Loucy (cell line): ENCODE results near the gene GFRA1.

Source experiments
- H2AFZ ChIP-seq: fragments of 200-600 bp; sonication (generic); 2 replicates; pipeline ENCODE4 v1.6.0; 2016; ENCODE audit warnings: antibody characterized with exemption, mild to moderate bottlenecking, low read length, moderate library complexity
- H3F3A ChIP-seq: fragments of 200-600 bp; 2 replicates; pipeline ENCODE4 v1.6.0; 2016; ENCODE audit warnings: antibody characterized with exemption, low read depth, mild to moderate bottlenecking
- H3K27me3 ChIP-seq: fragments of 200-600 bp; sonication (generic); 2 replicates; pipeline ENCODE4 v1.6.1; 2014; ENCODE audit warnings: low read length, mild to moderate bottlenecking; ENCODE audit not compliant: insufficient read depth, poor library complexity, severe bottlenecking
- H3K36me3 ChIP-seq: fragments of 200-600 bp; sonication (generic); 2 replicates; pipeline ENCODE4 v1.6.1; 2016; ENCODE audit warnings: low read length; ENCODE audit not compliant: insufficient read depth
- H3K4me1 ChIP-seq: fragments of 200-600 bp; sonication (generic); 2 replicates; pipeline ENCODE4 v1.5.1; 2014; ENCODE audit warnings: low read length, mild to moderate bottlenecking; ENCODE audit not compliant: insufficient read depth, poor library complexity, severe bottlenecking
- H3K4me2 ChIP-seq: fragments of 200-600 bp; sonication (generic); 2 replicates; pipeline ENCODE4 v1.6.0; 2014; ENCODE audit warnings: antibody characterized with exemption, low read length, low read depth, mild to moderate bottlenecking; ENCODE audit not compliant: poor library complexity, severe bottlenecking
- H3K4me3 ChIP-seq: fragments of 200-600 bp; sonication (generic); 2 replicates; pipeline ENCODE4 v1.5.1; 2014; ENCODE audit warnings: low read length, mild to moderate bottlenecking, mixed read lengths; ENCODE audit not compliant: poor library complexity, severe bottlenecking
- H3K79me2 ChIP-seq: fragments of 200-600 bp; sonication (generic); 2 replicates; pipeline ENCODE4 v1.6.1; 2014; ENCODE audit warnings: low read length; ENCODE audit not compliant: insufficient read depth
- H3K9ac ChIP-seq: fragments of 200-600 bp; sonication (generic); 2 replicates; pipeline ENCODE4 v1.6.0; 2014; ENCODE audit warnings: mild to moderate bottlenecking, low read depth, low read length, moderate library complexity; ENCODE audit not compliant: poor library complexity, severe bottlenecking
- H3K9me2 ChIP-seq: fragments of 200-600 bp; sonication (generic); replicated peaks from 2 replicates; pipeline ENCODE4 v1.6.1; 2016; ENCODE audit warnings: low read depth, low read length, mixed read lengths
- H3K9me3 ChIP-seq: fragments of 200-600 bp; sonication (generic); 2 replicates; pipeline ENCODE4 v1.6.1; 2014; ENCODE audit warnings: mild to moderate bottlenecking, antibody characterized with exemption, low read length, low read depth; ENCODE audit not compliant: insufficient read depth
- H4K20me1 ChIP-seq: fragments of 200-600 bp; sonication (generic); 2 replicates; pipeline ENCODE4 v1.6.0; 2014; ENCODE audit warnings: antibody characterized with exemption, low read length, mild to moderate bottlenecking; ENCODE audit not compliant: insufficient read depth, poor library complexity, severe bottlenecking
- EZH2phosphoT487 ChIP-seq: fragments of 200-600 bp; IDR thresholded peaks from 2 replicates; pipeline ENCODE4 v1.6.1; 2018; ENCODE audit warnings: antibody characterized with exemption, mild to moderate bottlenecking, moderate library complexity, borderline replicate concordance
- TF ChIP-seq, protein P1 (sequence below): fragments of 200-600 bp; sonication (generic); conservative IDR thresholded peaks from 2 replicates; pipeline ENCODE4 v1.5.1; 2014; ENCODE audit warnings: mild to moderate bottlenecking, antibody characterized with exemption, low read length

Gene GFRA1

GRCh38 chr10:116154651-116155050 lies 118.4 kb downstream of the GFRA1 start:
- TF ChIP-seq, protein P1, sequence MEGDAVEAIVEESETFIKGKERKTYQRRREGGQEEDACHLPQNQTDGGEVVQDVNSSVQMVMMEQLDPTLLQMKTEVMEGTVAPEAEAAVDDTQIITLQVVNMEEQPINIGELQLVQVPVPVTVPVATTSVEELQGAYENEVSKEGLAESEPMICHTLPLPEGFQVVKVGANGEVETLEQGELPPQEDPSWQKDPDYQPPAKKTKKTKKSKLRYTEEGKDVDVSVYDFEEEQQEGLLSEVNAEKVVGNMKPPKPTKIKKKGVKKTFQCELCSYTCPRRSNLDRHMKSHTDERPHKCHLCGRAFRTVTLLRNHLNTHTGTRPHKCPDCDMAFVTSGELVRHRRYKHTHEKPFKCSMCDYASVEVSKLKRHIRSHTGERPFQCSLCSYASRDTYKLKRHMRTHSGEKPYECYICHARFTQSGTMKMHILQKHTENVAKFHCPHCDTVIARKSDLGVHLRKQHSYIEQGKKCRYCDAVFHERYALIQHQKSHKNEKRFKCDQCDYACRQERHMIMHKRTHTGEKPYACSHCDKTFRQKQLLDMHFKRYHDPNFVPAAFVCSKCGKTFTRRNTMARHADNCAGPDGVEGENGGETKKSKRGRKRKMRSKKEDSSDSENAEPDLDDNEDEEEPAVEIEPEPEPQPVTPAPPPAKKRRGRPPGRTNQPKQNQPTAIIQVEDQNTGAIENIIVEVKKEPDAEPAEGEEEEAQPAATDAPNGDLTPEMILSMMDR: no peak
- no peak for TF ChIP-seq EZH2phosphoT487
- H3K4me2 ChIP-seq: no peak overlapping the region
- H3K79me2 ChIP-seq: peaks cover 36% of the 10 kb centered on the region; the same call in 1 of the 2 replicates
- no peaks in the 10 kb centered on the region for H3K27me3 ChIP-seq
- no peaks in the 10 kb centered on the region for H3F3A ChIP-seq
- no peaks in the 10 kb centered on the region for H3K9me3 ChIP-seq
- H2AFZ ChIP-seq: no peak overlapping the region
- H3K9ac ChIP-seq: no peak overlapping the region
- peaks cover 6% of the 10 kb centered on the region for H3K4me1 ChIP-seq
- no peaks in the 10 kb centered on the region for H4K20me1 ChIP-seq
- no peaks in the 10 kb centered on the region for H3K36me3 ChIP-seq
- H3K4me3 ChIP-seq: no peak overlapping the region
- no peaks in the 10 kb centered on the region for H3K9me2 ChIP-seq

DNA sequence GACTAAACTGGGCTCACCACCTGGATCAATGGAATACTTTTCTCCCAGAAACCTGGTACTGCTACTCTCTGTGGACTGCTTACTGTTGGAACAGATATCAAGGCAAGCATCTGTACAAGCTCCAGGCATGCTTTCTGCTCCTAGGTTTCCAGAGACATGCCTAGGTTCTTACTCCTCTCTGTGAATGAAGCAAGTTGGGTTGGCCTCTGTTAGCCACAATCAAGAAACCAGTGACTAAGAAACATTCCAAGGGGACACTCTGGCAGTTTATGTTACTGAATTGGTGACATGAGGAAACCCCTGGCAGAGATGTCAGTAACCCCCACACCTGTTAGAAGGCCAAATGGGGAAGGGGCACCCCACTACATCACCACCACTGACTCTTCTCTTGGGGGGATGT lies 121.9 kb downstream of the GFRA1 start:
- H3K36me3 ChIP-seq: no peaks in the 10 kb centered on the region
- H3F3A ChIP-seq: 0 out of 2 replicates have a peak, but pooled peaks cover 3% of the 10 kb centered on the region
- no peak overlapping the region for H3K9ac ChIP-seq
- H3K9me2 ChIP-seq: no peaks in the 10 kb centered on the region
- no peak overlapping the region for H3K4me3 ChIP-seq
- no peaks in the 10 kb centered on the region for H3K27me3 ChIP-seq
- no peaks in the 10 kb centered on the region for H4K20me1 ChIP-seq
- no peak overlapping the region for H3K4me2 ChIP-seq
- H3K79me2 ChIP-seq: peaks cover 17% of the 10 kb centered on the region; the same call in 1 of the 2 replicates
- H3K4me1 ChIP-seq: peaks cover 25% of the 10 kb centered on the region
- TF ChIP-seq, protein P1: no peak
- no peak for TF ChIP-seq EZH2phosphoT487
- no peaks in the 10 kb centered on the region for H3K9me3 ChIP-seq
- H2AFZ ChIP-seq: no peak overlapping the region

DNA sequence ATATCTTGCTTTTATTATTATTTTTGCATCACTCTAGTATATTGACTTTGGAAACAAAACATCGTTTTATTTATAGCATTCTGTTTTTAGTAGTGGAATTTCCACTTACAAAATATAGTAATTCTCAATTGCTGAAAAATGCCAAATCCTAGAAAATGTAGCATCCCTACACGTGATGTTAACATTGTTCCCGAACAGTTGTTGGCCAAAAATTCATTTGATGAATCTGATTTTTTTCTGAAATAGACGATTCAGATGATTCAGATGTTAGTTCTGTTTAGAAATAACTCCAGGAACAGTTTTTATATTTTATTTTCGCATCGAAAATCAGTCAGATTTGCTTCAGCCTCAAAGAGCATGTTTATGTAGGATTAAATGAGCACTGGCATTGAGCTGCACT lies 122.4 kb downstream of the GFRA1 start:
- peaks cover 25% of the 10 kb centered on the region for H3K4me1 ChIP-seq
- no peak overlapping the region for H3K4me2 ChIP-seq
- H3K4me3 ChIP-seq: no peak overlapping the region
- H3K36me3 ChIP-seq: no peaks in the 10 kb centered on the region
- H3F3A ChIP-seq: 0 out of 2 replicates have a peak, but pooled peaks cover 3% of the 10 kb centered on the region
- H3K27me3 ChIP-seq: no peaks in the 10 kb centered on the region
- TF ChIP-seq, protein P1: no peak
- no peak for TF ChIP-seq EZH2phosphoT487
- H3K9me2 ChIP-seq: no peaks in the 10 kb centered on the region
- H3K9me3 ChIP-seq: no peaks in the 10 kb centered on the region
- no peak overlapping the region for H2AFZ ChIP-seq
- no peaks in the 10 kb centered on the region for H4K20me1 ChIP-seq
- no peak overlapping the region for H3K9ac ChIP-seq
- H3K79me2 ChIP-seq: peaks cover 19% of the 10 kb centered on the region; the same call in 1 of the 2 replicates
